HG03520 (cell line): ENCODE results near the gene DOK1.

ENCODE experiments used
- ATAC-seq: cut with Tn5 transposase; IDR thresholded peaks from one replicate; pipeline ENCODE4 v1.9.1; 2021; ENCODE audit warnings: mild to moderate bottlenecking, moderate library complexity; ENCODE audit not compliant: unreplicated experiment

DOK1 gene

DNA sequence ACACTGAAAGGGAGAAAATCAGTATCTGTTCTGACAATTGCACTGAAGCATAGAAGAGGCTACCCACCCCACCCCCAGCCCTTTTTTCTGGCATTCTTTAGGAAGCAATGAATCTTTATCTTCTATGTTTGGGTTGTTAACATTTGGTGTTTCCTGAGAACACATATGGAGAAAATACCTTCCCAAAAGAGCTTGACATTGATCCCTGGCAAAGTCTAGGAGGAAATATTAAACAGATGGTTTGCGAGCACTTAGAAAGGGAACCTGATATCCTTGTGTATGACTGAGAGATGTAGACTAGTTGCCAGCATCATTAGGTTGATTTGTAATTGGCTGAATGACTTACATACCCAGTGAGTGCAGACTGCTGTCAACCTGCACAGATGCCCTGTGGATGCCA is 42.9 kb downstream of the DOK1 start:
- ATAC-seq = no peak

DNA sequence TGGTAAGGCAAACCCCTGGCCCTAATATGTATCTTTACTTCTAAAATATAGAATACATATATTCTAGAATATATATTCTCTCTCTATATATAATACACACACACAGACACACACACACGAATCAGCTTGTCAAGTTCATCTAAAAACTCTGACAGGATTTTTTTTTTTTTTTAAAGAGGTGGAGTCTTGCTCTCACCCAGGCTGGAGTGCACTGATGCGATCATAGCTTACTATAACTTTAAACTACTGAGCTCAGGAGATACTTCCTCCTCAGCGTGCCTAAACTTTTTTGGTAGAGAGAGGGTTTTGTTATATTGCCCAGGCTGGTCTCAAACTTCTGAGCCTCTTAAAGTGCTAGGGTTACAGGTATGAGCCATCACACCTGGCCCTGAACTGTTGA is 45.2 kb downstream of the DOK1 start:
- ATAC-seq = no peak

DNA sequence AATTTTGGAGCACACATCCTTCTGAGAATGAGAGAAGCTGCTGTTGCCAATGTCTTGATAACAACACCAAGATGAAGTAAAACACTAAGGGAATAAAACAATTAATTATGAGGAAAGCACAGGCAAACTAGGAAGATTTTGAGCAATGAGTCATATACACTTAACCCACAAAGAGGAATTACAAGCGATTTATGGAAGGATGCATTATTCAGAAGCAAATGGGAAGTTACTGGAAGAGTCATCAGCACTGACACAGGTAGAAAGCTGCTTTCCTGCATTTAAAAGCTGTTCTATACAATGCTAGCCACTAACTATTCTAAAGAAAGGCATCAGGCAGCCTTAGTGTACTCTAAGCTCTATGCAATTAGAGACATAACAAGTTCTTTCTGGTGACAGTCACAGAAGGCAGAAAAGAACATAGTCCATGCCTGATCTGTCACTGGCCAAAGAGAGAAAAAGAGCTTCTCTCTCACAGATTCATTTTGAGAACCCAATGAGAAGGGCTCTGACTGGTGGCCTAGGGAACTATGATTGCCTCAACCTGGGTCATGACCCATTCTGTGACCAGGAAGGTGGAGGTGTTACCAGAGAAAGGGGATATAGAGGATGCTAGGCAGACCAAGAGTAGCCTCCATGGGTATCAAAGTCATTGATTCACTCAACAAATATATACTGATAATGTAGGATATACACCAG is 48.2 kb downstream of the DOK1 start:
- no peak for ATAC-seq

DNA sequence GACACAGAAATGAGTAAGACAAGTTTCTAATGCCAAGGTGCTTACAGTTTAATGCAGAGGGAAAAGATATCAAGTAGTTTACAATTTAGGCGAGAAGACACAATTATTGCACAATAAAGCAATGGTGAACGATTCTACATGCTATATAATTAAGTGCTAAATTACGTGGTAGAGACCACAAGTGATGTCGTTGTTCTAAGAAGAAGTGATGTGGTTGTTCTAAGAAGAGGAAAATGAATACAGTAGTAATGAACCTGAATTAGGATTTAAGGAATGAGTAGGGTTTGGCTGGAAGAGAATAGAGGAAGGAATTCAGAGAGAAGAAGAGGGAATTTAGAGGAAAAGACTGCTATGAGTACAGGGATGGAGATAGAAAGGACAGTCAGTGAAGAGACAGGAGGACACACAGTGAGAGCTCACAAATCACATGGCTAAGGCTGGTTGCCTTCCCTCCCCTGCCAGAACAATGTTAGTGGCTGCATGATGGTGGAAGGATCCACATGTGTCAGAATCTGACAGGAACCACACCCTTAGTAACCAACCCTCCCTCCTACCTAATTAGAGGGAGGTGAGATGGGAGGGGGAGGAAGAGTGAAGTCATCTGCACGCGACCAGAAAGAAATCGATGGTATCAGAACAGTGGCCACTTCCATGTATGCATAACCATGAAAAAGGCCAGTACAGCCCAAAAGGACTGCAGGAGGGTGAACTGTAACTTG is 48.9 kb downstream of the DOK1 start:
- ATAC-seq = no peak

DNA sequence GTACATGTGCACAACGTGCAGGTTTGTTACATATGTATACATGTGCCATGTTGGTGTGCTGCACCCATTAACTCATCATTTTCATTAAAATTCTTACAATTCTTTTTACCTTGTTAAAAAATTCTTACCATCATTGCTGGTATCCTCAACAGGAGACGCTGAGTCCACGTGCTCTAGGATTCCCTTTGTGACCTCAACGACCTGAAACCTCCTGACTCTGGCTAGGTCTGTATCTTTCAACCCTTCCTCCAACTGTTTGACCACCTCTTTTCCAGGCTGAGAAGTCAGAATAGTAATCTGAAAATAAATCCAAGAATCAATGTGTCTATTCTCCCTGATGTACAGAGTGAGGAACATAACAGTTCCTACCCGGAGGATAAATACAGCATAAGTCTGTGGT is 52.4 kb downstream of the DOK1 start:
- no peak for ATAC-seq
